Endometrial microvascular endothelial cells (primary cell): Measurements from ENCODE around the gene SLC25A39. TPM values are rescaled to one million over a fixed set of nuclear protein-coding genes. Genes with fewer than 3 reads are reported as not detected.

Source experiments
- in situ Hi-C: cut with HindIII; loops from 2 replicates; pipeline ENCODE4 v1.10.0; 2017; ENCODE audit warnings: low sequenced_read_pairs, low pct_unique_long_range_greater_than_20kb; ENCODE audit errors: inconsistent ontology term
- total RNA-seq: library from RNA; depleted of rRNA; stranded (reverse); fragments of >200 nt; gene quantifications from one replicate; pipeline ENCODE4 v1.2.3, GENCODE V29; 2015; ENCODE audit errors: inconsistent ontology term

The SLC25A39 gene
- total RNA-seq, 1 donor from 2014 or later: 149 TPM

- in situ Hi-C loops: loop anchor here (10.0 kb wide), 1 partner anchor 115 kb away; no protein-coding TSS in a partner anchor
Observed at GRCh38 chr17:44320066-44320465, 4.6 kb downstream of the SLC25A39 start.

DNA sequence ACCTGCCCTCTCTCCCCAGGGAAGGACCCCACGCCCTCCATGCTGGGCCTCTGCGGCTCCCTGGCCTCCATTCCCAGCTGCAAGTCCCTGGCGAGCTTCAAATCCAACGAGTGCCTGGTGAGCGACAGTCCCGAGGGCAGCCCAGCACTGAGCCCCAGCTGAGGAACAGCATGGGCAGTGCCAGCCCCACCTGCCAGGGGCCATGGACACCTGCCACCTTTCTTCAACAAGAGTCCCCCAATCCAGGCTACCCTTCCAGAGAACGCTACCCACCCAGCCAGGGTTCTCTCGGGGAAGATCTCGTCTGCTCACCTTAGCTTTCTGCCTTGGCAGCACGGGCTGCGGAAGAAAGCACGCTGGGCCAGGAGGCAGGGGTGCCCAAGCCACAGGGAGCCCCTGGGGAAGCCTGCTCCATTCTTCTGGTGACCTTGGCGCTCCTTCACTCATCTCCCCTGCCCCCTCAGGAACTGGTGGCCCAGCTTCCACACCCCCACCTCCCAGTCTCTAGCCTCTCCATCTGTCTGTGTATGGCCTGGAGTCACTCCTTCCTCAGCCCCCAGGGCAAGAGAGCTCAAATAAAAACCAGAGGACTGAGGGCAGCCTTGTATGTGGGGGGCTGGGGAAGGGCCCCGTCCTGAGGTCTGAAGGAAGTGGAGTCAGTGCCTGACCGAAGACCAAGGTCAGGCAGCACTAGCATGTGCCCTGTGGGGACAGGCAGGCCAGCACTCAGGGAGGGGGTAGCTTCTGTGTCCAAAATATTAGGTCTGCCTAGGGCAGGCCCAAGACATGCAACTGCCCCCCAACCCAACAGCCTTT is 6.3 kb downstream of the SLC25A39 start:
- in situ Hi-C loops: no loop called here

- in situ Hi-C loops: no loop called here
Observed at GRCh38 chr17:44317545-44317944, 7.1 kb downstream of the SLC25A39 start.

- in situ Hi-C loops: no loop called here
Observed at GRCh38 chr17:44315760-44316731, 8.6 kb downstream of the SLC25A39 start.

DNA sequence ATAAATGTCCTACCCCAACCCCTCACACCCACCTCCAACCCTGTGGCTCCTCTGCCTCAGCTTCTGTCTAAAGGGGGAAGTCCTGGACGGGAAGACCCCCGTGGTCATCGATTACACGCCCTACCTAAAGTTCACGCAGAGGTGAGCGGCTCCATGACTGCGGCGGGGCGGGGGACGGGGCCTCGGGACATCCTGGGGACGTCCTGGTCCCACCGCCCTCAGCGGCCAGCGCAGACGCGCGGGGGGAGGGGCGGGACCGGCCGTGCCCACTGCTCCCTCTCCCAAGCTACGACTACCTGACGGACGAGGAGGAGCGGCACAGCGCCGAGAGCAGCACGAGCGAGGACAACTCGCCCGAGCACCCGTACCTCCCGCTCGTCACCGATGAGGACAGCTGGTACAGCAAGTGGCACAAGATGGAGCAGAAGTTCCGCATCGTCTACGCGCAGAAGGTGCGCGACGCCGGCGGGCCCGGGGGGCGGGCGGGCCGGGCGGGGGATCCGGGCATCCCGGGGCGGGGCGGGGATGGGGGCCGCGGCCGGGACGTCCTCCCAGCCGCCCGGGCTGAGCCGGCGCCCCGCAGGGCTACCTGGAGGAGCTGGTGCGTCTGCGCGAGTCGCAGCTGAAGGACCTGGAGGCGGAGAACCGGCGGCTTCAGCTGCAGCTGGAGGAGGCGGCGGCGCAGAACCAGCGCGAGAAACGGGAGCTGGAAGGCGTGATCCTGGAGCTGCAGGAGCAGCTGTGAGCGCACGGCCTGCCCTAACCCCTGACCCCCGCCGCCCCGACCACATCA is 9.6 kb downstream of the SLC25A39 start:
- in situ Hi-C loops: no loop called here

DNA sequence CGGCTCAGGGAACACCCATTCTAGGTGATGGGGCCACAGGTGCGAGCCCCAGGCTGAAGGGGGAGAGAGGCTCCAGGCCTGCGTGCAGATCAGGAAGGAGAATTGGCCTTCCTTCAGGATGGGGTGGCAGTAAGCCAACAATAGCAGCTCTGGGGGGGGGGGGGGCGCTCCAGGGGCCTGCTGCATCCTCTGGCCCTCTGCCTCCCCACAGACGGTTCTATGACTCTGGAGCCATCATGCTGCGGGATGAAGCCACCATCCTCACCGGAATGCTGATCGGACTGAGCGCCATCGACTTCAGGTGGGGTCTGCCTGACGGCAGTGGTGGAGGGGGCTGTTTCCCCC is 10.1 kb downstream of the SLC25A39 start:
- in situ Hi-C loops: no loop called here

GRCh38 chr17:44314031-44314430 is 10.6 kb downstream of the SLC25A39 start:
- in situ Hi-C loops: no loop called here

DNA sequence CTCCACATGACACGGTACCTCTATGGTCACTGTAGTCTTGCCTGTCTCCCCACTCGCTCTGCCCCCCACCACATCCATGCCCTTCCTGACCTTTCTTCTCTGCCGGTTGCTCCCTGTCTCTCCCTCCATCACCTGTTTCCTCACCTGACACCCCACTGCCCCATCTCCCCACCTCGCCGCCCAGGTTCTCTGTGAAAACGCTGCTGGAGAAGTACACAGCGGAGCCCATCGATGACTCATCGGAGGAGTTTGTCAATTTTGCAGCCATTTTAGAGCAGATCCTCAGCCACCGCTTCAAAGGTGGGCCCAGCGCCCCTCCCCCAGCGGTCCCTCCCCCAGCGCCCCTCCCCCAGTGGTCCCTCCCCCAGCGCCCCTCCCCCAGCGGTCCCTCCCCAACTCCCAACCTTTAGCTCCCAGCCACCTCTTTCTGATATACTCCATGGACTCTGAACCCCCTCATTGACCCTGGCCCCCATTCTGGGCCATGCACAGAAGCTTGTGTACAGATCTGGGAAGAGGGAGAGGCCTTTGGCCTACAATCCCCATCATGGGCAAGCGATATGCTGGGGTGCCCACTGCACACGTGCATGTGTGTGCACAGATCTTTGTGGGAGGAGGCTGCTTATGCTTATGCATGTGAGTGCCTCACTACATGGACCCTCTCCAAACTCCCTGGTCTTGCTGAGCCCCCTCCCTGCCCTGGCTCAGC is 12.1 kb downstream of the SLC25A39 start:
- in situ Hi-C loops: no loop called here

- in situ Hi-C loops: no loop called here
Observed at GRCh38 chr17:44311562-44312181, 13.0 kb downstream of the SLC25A39 start.

DNA sequence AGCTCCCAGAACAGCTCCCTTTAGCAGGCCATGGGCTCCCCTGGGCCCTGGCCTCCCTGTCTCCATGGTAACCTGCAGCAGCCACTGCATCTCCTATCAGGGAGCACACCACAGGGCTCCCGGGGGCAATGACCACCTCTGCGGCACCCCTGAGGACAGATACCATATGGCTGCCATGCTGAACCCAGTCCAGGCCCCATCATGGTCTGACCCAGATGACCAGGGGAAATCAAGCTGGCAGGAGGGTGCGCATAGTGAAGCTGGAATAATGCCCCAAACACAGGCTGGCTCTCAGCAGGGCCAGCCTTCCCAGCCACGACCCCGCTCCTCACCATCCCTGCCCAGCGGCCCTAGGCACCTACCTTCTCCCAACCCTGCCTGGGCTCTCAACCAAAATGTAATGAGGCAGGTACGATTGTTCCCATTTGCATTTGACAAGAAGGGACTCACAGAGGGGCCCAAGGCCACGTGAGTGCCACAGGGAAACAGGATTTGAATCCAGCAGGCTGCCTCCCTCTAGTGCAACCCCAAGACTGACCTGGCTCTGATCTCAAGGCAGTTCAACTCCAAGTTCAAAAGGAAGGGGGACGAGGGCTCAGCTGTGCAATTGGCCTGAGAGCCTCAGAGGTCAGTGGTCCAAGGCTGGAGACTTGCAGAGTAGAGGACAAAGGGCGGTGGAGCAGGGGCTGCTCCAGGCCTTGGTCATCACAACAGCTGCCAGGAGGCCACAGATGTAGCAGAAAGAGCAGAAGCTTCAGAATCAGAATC is 13.8 kb downstream of the SLC25A39 start:
- in situ Hi-C loops: no loop called here

- in situ Hi-C loops: no loop called here
Observed at GRCh38 chr17:44310188-44310587, 14.4 kb downstream of the SLC25A39 start.

DNA sequence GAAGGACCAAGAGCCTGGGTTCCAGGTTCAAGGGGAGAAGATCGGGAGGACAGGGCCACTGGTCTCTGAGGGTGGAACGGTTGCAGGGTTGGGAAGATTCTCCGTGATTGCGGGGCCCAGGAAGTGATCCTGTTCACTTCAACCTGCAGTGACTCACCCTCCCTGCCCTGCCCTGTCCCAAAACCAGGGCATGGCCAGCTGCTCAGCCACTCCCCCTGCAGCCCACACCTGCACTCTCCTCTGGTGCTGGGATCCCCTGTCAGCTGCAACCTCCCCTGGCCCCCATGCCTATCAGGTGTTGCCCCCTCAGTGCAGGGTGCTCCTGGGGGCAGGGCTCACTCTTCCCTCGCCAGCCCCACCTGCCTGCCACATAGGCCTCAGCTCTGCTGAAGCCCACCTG is 15.2 kb downstream of the SLC25A39 start:
- in situ Hi-C loops: no loop called here

GRCh38 chr17:44308865-44309264 is 15.8 kb downstream of the SLC25A39 start:
- in situ Hi-C loops: no loop called here

DNA sequence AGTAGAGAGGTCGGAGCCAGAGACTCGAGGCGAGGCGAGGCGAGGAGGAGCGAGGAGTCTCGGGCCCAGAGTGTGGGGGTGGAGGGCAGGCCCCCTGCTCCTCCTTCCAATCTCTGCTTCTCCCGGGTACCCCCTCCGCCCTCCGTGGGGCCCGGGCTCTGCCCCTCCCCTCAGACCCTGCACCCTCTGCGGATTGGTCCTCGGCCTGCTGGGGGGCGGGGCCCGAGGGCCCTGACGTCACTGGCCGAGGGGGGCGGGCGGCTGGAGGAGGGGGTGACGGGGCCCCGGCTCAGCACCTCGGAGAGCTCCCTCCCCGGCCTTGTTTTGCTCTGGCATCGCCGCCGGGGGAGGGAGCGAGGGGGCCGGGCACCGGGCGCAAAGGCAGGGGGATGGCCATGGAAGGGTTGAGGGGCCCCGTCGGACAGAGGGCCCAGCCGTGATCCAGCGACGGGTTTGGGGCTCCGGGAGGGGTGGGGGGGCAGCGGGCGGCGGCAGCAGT is 16.3 kb downstream of the SLC25A39 start, which contains the start of gene RUNDC3A:
Gene RUNDC3A, plus strand, starts transcription at position 282 of the 499 bp plus-strand sequence. CDS start 232 bp downstream, outside the sequence.
- in situ Hi-C loops: no loop called here

DNA sequence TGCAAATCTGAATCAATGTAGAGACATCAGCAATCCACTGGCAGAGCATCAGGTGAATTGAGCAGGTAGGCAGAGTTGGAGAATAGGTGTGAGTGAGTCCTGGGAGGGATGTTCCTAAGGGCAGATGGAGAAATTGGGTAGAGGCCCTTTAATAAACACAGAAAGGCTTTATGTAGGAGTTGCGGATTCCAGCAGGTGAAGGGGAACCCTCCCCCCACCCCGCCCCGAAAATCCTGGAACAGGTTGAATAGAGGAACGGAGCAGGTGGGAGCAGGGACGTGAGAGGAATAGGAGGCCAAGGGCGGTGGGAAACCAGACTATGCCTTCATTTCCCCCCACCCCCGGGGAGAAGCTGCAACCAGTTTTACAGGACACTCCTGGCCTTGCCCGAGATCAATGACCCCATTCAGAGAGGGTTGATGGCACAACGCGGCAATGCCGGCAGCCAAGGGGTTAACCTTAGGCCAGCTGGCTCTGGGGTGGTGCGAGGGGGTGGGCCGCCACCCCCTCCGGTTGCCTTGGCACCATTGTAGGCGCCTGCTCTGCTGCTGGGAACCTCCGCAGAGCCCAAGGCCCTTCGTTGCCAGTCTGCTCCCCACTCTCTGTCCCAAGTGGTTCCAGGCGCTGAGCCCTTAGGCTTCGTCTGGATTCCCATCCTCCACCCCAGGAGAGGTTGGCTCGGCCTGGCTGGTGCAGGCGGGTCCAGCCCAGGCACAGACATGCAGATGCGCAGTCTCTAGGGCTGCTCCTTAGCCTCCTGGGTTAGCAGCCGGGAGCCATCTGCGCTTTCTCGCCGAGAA is 17.0 kb downstream of the SLC25A39 start:
- in situ Hi-C loops: no loop called here

- in situ Hi-C loops: no loop called here
Observed at GRCh38 chr17:44304651-44305050, 20.0 kb downstream of the SLC25A39 start.
